H9 (cell line): Measurements from ENCODE around the gene MAST1. TPM values are rescaled to one million over a fixed set of nuclear protein-coding genes. Genes with fewer than 3 reads are reported as not detected.

Experiments
- DNase-seq: peaks from one replicate; pipeline ENCODE4 v3.0.0-alpha.2; 2017
- H2AFZ ChIP-seq: one replicate; pipeline ENCODE4 v1.6.1; 2013; ENCODE audit warnings: mild to moderate bottlenecking, low read length, control low read depth, moderate library complexity
- H2AK5ac ChIP-seq: 2 replicates; pipeline ENCODE4 v1.6.1; 2013; ENCODE audit warnings: low read length, control low read depth, mixed read lengths; ENCODE audit not compliant: insufficient read length
- H2BK120ac ChIP-seq: one replicate; pipeline ENCODE4 v1.6.1; 2013; ENCODE audit warnings: low read depth, mild to moderate bottlenecking, low read length, control low read depth, inconsistent platforms; ENCODE audit not compliant: poor library complexity, severe bottlenecking
- H2BK12ac ChIP-seq: 2 replicates; pipeline ENCODE4 v1.6.1; 2013; ENCODE audit warnings: low read length, control low read depth, mixed read lengths, low read depth; ENCODE audit not compliant: insufficient read length
- H2BK15ac ChIP-seq: 2 replicates; pipeline ENCODE4 v1.6.1; 2013; ENCODE audit warnings: low read depth, low read length, control low read depth
- H2BK20ac ChIP-seq: one replicate; pipeline ENCODE4 v1.6.1; 2013; ENCODE audit warnings: low read depth, mild to moderate bottlenecking, low read length, control low read depth, inconsistent platforms; ENCODE audit not compliant: poor library complexity, severe bottlenecking
- H2BK5ac ChIP-seq: 2 replicates; pipeline ENCODE4 v1.6.1; 2013; ENCODE audit warnings: low read length, control low read depth, mixed read lengths; ENCODE audit not compliant: insufficient read length
- H3K14ac ChIP-seq: 2 replicates; pipeline ENCODE4 v1.6.1; 2013; ENCODE audit warnings: low read length, control low read depth; ENCODE audit not compliant: insufficient read depth
- H3K18ac ChIP-seq: 2 replicates; pipeline ENCODE4 v1.6.1; 2013; ENCODE audit warnings: low read depth, mild to moderate bottlenecking, mixed read lengths, low read length, control low read depth; ENCODE audit not compliant: insufficient read length
- H3K23ac ChIP-seq: 2 replicates; pipeline ENCODE4 v1.6.1; 2013; ENCODE audit warnings: low read length, control low read depth, mixed read lengths, low read depth; ENCODE audit not compliant: insufficient read length
- H3K23me2 ChIP-seq: 2 replicates; pipeline ENCODE4 v1.6.1; 2013; ENCODE audit warnings: low read depth, mild to moderate bottlenecking, mixed read lengths, low read length, control low read depth; ENCODE audit not compliant: insufficient read length, poor library complexity, severe bottlenecking
- H3K27ac ChIP-seq: 2 replicates; pipeline ENCODE4 v1.5.1; 2013; ENCODE audit warnings: low read length, control low read depth, mixed read lengths, low read depth; ENCODE audit not compliant: insufficient read length
- H3K27me3 ChIP-seq: 2 replicates; pipeline ENCODE4 v1.6.1; 2013; ENCODE audit warnings: low read length, control low read depth, inconsistent platforms; ENCODE audit not compliant: insufficient read depth
- H3K4ac ChIP-seq: 2 replicates; pipeline ENCODE4 v1.6.1; 2013; ENCODE audit warnings: low read depth, mild to moderate bottlenecking, control low read depth, inconsistent platforms, low read length, moderate library complexity
- H3K4me1 ChIP-seq: 2 replicates; pipeline ENCODE4 v1.6.1; 2013; ENCODE audit warnings: low read length, control low read depth, inconsistent platforms; ENCODE audit not compliant: insufficient read depth
- H3K4me2 ChIP-seq: 2 replicates; pipeline ENCODE4 v1.6.1; 2013; ENCODE audit warnings: low read length, control low read depth, mixed read lengths; ENCODE audit not compliant: insufficient read length, insufficient read depth
- H3K56ac ChIP-seq: 2 replicates; pipeline ENCODE4 v1.6.1; 2013; ENCODE audit warnings: low read depth, mild to moderate bottlenecking, mixed read lengths, low read length, control low read depth; ENCODE audit not compliant: insufficient read length
- H3K79me1 ChIP-seq: 2 replicates; pipeline ENCODE4 v1.6.1; 2013; ENCODE audit warnings: low read depth, mild to moderate bottlenecking, moderate library complexity, low read length, control low read depth, inconsistent platforms; ENCODE audit not compliant: insufficient read depth, poor library complexity, severe bottlenecking
- H3K79me2 ChIP-seq: 2 replicates; pipeline ENCODE4 v1.6.1; 2013; ENCODE audit warnings: low read length, control low read depth, inconsistent platforms; ENCODE audit not compliant: insufficient read depth
- H3K9ac ChIP-seq: 2 replicates; pipeline ENCODE4 v1.6.1; 2013; ENCODE audit warnings: low read length, control low read depth, mixed read lengths; ENCODE audit not compliant: insufficient read length; ENCODE audit errors: extremely low read depth
- H3K9me3 ChIP-seq: one replicate; pipeline ENCODE4 v1.6.1; 2013; ENCODE audit warnings: low read depth, low read length, inconsistent platforms; ENCODE audit not compliant: control insufficient read depth
- H3T11ph ChIP-seq: one replicate; pipeline ENCODE4 v1.6.1; 2013; ENCODE audit warnings: mild to moderate bottlenecking, low read length, control low read depth, inconsistent platforms
- H4K20me1 ChIP-seq: one replicate; pipeline ENCODE4 v1.6.1; 2013; ENCODE audit not compliant: control insufficient read depth, insufficient read length, insufficient read depth
- H4K5ac ChIP-seq: 2 replicates; pipeline ENCODE4 v1.6.1; 2013; ENCODE audit warnings: low read depth, mild to moderate bottlenecking, mixed read lengths, low read length, control low read depth; ENCODE audit not compliant: insufficient read length
- H4K8ac ChIP-seq: replicated peaks from 2 replicates; pipeline ENCODE4 v1.6.1; 2013; ENCODE audit warnings: low read length, control low read depth, mixed read lengths, low read depth; ENCODE audit not compliant: insufficient read length
- H4K91ac ChIP-seq: 2 replicates; pipeline ENCODE4 v1.6.1; 2013; ENCODE audit warnings: low read depth, mild to moderate bottlenecking, moderate library complexity, mixed read lengths, low read length, control low read depth; ENCODE audit not compliant: insufficient read length
- H3K27ac Mint-ChIP-seq, 3 experiments: 2 replicates in 2 of 3; 3 replicates in 1 of 3; pipeline ENCODE4 v1.8.0; 2020 to 2021; ENCODE audit warnings: mixed read lengths in 3 of 3, mild to moderate bottlenecking in 1 of 3, moderate library complexity in 1 of 3
- H3K27me3 Mint-ChIP-seq: 2 replicates; pipeline ENCODE4 v1.8.0; 2021; ENCODE audit warnings: low read depth, mild to moderate bottlenecking, moderate library complexity, mixed read lengths
- H3K36me3 Mint-ChIP-seq, 3 experiments: 2 replicates in 2 of 3; 3 replicates in 1 of 3; pipeline ENCODE4 v1.8.0; 2020 to 2021; ENCODE audit warnings: low read depth in 3 of 3, mixed read lengths in 3 of 3; ENCODE audit not compliant: insufficient read depth in 1 of 3
- H3K4me1 Mint-ChIP-seq, 2 experiments: 2 replicates each; pipeline ENCODE4 v1.8.0; 2020; ENCODE audit warnings: mixed read lengths in 2 of 2
- H3K4me3 Mint-ChIP-seq, 2 experiments: 2 replicates in 1 of 2; 3 replicates in 1 of 2; pipeline ENCODE4 v1.8.0; 2020 to 2021; ENCODE audit warnings: mild to moderate bottlenecking in 2 of 2, mixed read lengths in 2 of 2, moderate library complexity in 1 of 2
- H3K9me3 Mint-ChIP-seq, 2 experiments: 2 replicates in 1 of 2; 3 replicates in 1 of 2; pipeline ENCODE4 v1.8.0; 2020; ENCODE audit warnings: mild to moderate bottlenecking in 2 of 2, mixed read lengths in 2 of 2, moderate library complexity in 1 of 2
- WGBS: extraction: QIAGEN DNeasy Blood & Tissue Kit; methylation state at CpG from one replicate; pipeline ENCODE4 v1.1.7; 2013; ENCODE audit warnings: missing lambda C conversion rate, low lambda C conversion rate, mixed read lengths; ENCODE audit not compliant: insufficient read length; ENCODE audit errors: extremely low coverage; 5-methylcytosine and 5-hydroxymethylcytosine counted together
- total RNA-seq: library from RNA; stranded (reverse); gene quantifications from 2 replicates; pipeline ENCODE4 v1.2.1, GENCODE V29; 2021
- TF ChIP-seq, protein P1 (sequence below): fragments of 200-600 bp; sonication (generic); conservative IDR thresholded peaks from 3 replicates; pipeline ENCODE4 v1.8.0; 2021; ENCODE audit warnings: antibody characterized with exemption, mild to moderate bottlenecking

The MAST1 gene
- total RNA-seq, 1 experiment from 2014 or later = 15.1 TPM

DNA sequence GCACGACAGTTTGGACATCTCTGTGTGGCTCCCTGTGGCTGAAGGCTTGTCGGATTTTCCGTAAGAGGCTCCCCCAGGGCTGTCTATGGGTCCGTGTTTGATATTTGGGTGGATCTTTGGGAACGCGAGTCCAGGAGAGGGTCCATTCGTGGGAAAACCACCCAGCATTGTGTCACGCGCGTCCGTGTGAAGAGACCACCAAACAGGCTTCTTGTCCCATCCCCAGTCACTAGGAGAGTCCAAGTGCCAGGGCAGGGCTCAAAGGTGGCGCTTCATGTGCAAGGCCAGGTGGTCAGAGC lies 46.3 kb downstream of the MAST1 start:
- Histone ChIP-seq H3K4me1 (no peaks in the 10 kb centered on the region), H3K9ac (no peak overlapping the region), H2AFZ (no peak overlapping the region), H2AK5ac (no peak overlapping the region), H3K14ac (peak overlapping the region; percentile 72; the same call in 1 of the 2 replicates), H4K20me1 (no peaks in the 10 kb centered on the region), H3K79me2 (no peaks in the 10 kb centered on the region), H2BK12ac (no peak overlapping the region), H3K27ac (peak overlapping the region; percentile 28), H4K91ac (no peak overlapping the region), H3K9me3 (no peaks in the 10 kb centered on the region), H2BK20ac (no peak overlapping the region), H3K23me2 (peaks cover 6% of the 10 kb centered on the region), H2BK15ac (no peak overlapping the region), H2BK120ac (no peak overlapping the region), H3K4me2 (peak overlapping the region; percentile 79), H3T11ph (no peak overlapping the region), H3K27me3 (0 out of 2 replicates have a peak, but pooled peaks cover 1% of the 10 kb centered on the region), H2BK5ac (no peak overlapping the region), H3K23ac (no peak overlapping the region), H3K4ac (no peak overlapping the region), H3K18ac (peak overlapping the region; percentile 71), H4K5ac (peak overlapping the region; percentile 9), H3K56ac (no peak overlapping the region), H3K79me1 (no peaks in the 10 kb centered on the region), H4K8ac (no peak overlapping the region)
- peaks cover 54% of the 10 kb centered on the region for H3K27me3 Mint-ChIP-seq
- H3K4me1 Mint-ChIP-seq = peaks cover 13 to 17% of the 10 kb centered on the region in 2 experiments
- no CpG with 5 or more reads among the region's 12 CpGs for WGBS
- DNase-seq = no peak
- TF ChIP-seq, protein P1, sequence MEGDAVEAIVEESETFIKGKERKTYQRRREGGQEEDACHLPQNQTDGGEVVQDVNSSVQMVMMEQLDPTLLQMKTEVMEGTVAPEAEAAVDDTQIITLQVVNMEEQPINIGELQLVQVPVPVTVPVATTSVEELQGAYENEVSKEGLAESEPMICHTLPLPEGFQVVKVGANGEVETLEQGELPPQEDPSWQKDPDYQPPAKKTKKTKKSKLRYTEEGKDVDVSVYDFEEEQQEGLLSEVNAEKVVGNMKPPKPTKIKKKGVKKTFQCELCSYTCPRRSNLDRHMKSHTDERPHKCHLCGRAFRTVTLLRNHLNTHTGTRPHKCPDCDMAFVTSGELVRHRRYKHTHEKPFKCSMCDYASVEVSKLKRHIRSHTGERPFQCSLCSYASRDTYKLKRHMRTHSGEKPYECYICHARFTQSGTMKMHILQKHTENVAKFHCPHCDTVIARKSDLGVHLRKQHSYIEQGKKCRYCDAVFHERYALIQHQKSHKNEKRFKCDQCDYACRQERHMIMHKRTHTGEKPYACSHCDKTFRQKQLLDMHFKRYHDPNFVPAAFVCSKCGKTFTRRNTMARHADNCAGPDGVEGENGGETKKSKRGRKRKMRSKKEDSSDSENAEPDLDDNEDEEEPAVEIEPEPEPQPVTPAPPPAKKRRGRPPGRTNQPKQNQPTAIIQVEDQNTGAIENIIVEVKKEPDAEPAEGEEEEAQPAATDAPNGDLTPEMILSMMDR = no peak
- H3K9me3 Mint-ChIP-seq = peaks cover 16% of the 10 kb centered on the region in 2 experiments
- peak overlapping the region; percentile 81 to 89; a peak in 4 of 5 replicates for H3K4me3 Mint-ChIP-seq
- peaks cover 0 to 6% (median 4%) of the 10 kb centered on the region in 3 experiments; a peak in 3 of 7 replicates for H3K36me3 Mint-ChIP-seq
- H3K27ac Mint-ChIP-seq = peak overlapping the region in 1 of 3 experiments; percentile 92; a peak in 1 of 7 replicates
